Measurements from ENCODE around the gene PRKG1.
"Not testable (repeated sequence)": the region's sequence is repeated elsewhere in the genome, so short reads cannot be mapped to it uniquely, and the experiment has no call there.

The PRKG1 gene

DNA sequence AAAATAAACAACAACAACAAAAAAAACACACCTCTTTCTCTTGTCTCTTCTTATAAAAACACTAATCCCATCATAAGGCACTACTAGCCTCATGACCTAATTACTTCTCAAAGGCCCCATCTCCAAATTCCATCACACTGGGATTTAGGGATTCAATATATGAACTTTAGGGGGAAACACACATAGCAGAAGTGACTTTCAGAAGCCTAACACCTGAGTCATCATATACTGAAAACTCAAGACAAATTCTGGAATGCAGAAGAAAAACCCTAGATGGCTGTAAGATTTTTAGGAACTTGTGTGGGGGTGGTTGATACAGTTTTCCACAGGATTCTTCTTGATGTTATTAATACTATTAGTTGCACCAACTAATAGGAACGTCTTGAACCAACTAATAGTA is 658.8 kb downstream of the PRKG1 start:
- DNase-seq (ENCODE audit: low read depth in 2 of 3, low spot score in 2 of 3) = no peak

DNA sequence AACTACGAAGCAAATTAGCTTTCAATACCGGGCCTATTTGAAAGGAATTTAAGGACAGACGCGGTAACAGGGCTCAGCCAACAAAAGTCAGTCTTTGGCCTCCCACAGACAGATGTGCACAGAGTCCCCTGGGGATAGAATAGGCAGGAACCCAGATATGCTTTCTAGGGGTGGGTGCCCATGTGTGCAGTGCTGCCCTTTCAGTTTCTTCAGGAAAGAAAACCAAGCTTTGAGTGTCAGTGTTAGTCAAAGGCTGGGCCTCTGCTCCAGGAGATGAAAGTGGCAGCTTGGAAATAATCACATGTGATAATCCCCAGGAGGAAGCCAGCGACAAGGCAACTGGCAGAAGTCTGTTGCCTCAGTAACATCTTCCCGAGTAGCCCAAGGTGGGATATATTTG is 668.9 kb downstream of the PRKG1 start:
- no peak for DNase-seq (ENCODE audit: low read depth in 2 of 3, low spot score in 2 of 3)

DNA sequence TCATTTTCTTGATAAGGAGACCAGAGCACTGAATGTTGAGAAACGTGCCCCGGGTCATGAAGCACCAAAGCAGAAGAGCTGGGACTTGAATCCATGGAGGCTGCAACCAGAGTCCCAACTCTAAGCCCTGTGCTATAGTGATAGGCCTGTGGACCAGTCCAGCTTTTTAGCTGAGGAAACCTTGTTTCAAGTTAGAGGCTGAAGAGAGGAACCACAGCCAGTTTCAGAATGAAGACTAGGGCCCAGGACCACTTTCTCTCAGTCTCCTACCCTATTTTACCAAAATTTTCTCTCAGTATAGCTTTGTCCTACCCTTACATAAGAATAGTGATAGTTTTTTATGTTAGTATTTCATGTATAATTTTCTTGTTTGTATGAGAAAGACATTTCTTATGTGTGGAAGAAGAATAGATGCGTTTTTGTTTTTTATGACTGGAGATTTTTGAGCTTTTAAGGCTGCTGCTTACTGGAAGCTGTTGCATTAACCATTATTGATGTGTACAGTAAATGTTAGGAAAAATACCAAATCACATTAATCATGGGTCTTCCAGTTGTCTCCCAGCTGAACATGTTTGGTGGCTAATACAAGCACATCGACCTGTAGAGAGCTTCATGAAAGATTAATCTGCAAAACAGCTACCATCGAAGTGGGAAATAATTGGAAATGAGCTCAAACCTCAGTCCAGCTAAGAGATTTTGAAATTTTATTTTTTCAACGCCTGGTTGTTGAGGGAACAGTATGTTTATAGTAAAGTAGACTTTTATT is 670.1 kb downstream of the PRKG1 start:
- DNase-seq (ENCODE audit: low read depth in 2 of 3, low spot score in 2 of 3) = no peak

DNA sequence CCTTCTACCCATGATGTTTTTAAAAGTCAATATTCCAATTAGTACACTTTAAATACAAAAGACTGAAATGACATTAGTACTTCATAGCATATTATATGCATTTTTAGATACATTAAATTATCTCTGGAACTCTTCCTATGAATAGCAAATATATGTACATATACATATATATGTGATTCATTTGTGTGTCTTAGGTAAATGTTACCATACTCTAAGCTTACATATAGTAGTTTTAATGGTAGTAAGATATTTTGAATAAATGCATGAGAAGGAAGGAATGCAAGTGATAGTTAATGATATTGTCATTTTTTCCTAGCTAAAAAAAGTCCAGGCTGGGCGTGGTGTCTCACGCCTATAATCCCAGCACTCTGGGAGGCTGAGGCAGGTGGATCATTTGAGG is 671.1 kb downstream of the PRKG1 start:
- no peak for DNase-seq (ENCODE audit: low read depth in 2 of 3, low spot score in 2 of 3)

DNA sequence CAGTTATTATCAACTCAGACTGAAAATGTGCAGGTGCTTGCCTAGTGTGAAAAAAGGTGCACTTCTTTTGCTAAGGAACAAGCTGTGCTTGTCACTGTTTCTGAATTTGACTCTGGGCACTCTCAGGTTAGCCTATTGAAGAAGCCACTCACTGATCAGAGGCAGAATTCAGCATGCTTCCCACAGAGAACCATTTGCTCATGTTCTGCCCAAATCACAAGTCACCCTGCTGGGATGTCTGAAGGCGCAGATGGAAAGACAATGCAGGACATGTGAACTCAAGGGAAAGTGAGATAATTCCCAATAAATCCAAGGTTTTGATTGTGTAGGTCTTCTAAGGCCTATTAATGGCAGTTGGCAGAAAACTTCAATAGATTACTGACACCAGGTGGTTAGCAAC is 672.9 kb downstream of the PRKG1 start:
- DNase-seq (ENCODE audit: low read depth in 2 of 3, low spot score in 2 of 3) = no peak

DNA sequence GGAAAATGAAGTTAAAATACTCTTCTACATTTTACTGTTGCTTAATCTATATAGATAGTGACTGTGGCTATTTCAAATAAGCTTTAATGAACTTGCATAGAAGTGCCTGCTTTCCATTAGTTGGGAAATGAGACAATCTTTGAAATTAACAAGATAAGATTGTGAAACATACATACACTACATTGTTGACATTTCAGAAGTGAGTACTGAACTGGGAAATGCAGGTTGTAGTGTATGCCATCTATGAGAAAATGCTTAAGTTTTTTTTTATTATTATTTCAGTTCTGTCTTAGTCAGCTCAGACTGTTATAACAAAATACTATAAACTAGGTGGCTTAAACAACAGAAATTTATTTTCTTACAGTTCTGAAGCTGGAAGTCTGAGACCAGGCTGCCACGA is 674.7 kb downstream of the PRKG1 start:
- DNase-seq (ENCODE audit: low read depth in 2 of 3, low spot score in 2 of 3) = no peak

DNA sequence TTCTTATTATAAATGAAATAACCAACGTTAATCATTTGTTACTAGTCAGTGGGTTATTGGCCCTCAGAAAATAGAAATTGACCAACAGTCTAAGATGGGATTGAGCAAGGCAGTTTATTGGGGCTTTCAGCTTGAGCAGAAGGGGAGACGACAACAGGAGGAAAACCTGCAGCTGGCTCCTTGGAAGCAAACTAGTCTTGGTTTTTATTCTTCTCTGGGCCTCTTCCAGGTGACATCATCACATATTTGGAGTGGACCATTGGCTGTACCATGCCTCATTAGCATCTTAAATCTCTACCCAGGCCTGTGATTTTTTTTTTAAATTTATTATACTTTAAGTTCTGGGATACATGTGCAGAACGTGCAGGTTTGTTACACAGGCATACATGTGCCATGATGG is 684.1 kb downstream of the PRKG1 start:
- no peak for DNase-seq (ENCODE audit: low read depth in 2 of 3, low spot score in 2 of 3)

DNA sequence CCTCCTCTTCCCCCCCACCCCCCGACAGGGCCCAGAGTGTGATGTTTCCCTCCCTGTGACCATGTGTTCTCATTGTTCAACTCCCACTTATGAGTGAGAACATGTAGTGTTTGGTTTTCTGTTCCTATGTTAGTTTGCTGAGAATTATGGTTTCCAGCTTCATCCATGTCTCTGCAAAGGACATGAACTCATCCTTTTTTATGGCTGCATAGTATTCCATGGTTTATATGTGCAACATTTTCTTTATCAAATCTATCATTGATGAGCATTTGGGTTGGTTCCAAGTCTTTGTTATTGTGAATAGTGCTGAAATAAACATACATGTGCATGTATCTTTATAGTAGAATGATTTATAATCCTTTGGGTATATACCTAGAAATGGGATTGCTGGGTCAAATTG is 684.6 kb downstream of the PRKG1 start:
- not testable (repeated sequence) for DNase-seq (ENCODE audit: low read depth in 2 of 3, low spot score in 2 of 3)

DNA sequence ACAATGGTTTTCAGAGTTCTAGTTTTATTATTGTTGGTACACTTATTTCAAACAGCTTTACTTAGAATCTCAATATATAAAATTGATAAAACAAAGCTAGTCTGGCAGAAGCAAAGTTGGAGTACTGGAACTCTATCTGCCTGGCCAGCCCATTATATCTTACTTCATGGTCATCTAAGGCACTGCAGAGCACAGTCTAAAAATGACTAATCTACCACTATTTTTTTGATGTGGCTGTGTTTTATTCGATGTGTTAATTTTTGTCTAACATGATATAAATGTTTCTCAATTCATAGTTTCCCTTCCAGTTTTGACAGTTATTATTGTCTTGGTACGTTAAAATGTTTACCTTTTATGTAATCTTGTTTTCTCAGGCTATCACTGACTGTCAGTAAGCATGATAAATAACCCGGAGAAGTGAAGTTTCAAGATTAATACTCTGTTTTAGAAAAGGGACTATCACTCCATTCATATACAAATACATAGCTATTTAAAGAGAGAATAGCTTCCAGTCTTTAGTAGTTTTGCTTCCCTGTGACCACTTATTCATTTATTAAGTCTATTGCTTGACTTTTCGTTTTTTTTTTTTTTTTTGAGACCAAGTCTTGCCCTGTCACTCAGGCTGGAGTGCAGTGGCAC is 685.7 kb downstream of the PRKG1 start:
- DNase-seq (ENCODE audit: low read depth in 2 of 3, low spot score in 2 of 3) = no peak

DNA sequence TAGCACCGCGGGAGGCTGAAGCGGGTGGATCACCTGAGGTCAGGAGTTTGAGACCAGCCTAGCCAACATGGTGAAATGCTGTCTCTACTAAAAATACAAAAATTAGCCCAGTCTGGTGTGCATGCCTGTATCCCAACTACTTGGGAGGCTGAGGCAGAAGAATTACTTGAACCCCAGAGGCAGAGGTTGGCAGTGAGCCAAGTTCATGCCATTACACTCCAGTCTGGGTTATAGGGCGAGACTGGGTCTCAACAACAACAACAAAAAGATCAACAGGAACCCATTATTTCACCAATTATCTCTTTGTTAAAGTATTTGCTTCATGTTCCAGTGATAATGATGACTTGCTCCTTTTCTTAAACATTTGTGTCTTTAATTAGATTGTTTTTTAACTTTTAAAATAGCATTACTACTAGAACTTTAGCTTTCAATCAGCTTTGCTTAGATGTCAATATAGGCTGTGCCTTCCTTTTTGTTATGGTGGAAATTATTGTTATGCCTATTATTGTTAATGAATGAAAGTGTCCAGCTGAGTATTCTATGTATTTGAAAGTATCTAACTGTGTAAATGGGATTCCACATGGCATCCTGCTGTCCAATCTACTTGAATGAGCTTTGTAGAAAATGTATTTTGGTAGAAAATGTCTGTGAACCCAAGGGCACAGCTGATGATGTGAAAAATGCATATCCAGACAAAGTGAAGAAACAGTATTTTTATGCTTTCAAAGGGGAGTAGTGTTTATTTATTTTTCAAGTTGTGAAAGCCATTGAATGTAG is 686.8 kb downstream of the PRKG1 start:
- DNase-seq (ENCODE audit: low read depth in 2 of 3, low spot score in 2 of 3) = no peak

DNA sequence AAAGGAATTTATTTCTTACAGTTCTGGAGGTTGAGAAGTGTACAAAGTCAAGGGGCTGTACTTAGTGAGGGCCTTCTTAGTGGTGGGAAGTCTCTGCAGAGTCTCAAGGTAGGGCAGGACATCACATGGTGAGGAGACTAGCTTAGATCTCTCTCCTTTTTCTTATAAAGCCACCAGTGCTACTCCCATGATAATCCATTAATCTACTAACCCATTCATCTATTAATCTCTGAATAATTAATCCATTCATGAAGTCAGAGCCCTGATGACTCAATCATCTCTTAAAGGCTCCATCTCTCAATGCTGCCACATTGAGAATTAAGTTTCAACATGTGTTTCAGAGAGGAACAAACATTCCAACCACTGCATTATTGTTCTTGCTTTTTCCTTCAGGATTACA is 689.5 kb downstream of the PRKG1 start:
- no peak for DNase-seq (ENCODE audit: low read depth in 2 of 3, low spot score in 2 of 3)

DNA sequence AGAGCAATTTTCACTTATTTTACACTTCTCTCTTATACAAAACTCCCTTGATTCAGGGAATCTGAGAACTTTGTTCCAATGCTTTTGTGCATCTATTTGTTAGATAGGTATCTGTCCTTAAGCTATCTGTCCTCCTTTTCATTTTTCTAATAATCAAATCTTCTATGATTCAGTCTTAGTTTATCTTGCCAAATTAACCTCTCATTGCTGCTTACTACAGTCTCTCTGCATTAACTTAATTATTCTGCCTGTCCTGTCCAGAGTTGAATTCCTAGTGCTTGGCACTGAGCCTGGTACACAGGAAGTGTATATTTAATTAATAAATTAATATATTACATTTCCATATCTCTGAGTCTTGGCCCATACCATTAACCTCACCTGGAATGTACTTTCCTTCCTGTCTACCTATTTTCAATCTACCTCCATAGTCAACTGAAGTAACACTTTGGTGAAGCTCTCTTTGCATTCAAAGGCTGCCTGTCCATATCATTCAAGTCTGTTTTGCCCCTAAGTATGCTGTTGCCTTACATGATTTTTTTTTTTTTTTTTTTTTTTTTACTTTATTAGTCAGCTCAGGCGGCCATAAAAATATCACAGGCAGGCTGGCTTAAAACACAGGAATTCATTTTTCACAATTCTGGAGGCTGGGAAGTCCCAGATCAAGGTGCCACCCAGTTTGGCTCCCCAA is 691.1 kb downstream of the PRKG1 start:
- no peak for DNase-seq (ENCODE audit: low read depth in 2 of 3, low spot score in 2 of 3)

DNA sequence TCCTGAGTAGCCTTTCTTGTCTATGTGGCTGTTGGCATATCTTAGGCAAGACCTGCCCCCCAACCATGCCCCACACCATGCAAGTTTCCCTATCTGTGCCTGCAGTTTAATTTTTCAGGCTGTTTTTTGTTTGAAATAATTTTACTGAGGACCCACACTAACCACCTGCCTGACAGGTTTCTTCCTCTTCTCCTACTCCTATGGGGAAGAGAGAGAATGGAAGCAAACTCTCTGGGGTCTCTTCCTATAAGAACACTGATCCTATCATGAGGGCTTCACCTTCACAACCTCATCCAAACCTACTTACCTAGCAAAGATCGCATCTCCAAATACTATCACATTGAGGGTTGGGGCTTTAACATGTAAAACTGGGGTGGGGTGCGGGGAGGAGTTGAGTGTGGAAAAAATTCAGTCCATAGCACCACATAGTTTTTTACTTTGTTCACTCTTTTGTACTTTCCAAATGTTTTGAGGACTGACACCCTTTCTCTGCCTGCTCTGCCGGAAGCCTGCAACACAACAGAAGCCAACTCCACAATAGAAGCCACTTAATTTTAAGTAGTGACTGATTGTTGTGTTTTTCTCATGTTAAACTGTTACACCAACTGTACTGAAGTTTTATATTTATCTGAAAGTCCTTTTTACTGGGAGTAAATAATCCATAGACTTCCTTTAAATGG is 692.3 kb downstream of the PRKG1 start:
- no peak for DNase-seq (ENCODE audit: low read depth in 2 of 3, low spot score in 2 of 3)

DNA sequence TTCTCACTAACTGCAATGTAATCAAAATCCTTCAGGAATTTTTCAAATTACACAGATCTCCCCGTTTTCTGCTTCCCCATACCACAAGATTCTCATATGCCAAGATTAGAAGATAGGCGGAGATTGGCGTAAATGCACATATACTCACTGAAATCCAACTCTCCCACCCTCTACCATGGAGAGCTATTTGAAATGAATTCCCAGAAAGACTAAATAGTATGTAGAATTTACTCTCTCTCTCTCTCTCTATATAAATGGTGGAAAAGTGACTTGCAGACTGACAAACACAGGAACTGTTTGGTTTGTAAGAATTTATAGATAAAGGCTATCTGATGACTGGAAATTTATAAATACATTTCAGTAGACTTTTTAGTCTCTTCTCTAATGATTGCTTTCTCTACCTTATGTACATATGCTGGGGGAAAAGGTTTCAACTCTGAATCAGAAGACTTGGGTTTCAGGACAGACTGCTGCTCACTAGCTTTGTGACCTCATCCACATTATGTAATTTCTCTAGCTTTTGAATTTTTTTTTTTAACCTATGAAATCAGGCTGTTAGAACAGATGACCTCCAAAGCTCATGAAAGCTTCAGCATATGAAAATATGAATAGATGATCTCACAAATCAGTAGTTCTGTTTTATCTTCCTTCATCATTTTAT is 692.9 kb downstream of the PRKG1 start:
- DNase-seq (ENCODE audit: low read depth in 2 of 3, low spot score in 2 of 3) = no peak

DNA sequence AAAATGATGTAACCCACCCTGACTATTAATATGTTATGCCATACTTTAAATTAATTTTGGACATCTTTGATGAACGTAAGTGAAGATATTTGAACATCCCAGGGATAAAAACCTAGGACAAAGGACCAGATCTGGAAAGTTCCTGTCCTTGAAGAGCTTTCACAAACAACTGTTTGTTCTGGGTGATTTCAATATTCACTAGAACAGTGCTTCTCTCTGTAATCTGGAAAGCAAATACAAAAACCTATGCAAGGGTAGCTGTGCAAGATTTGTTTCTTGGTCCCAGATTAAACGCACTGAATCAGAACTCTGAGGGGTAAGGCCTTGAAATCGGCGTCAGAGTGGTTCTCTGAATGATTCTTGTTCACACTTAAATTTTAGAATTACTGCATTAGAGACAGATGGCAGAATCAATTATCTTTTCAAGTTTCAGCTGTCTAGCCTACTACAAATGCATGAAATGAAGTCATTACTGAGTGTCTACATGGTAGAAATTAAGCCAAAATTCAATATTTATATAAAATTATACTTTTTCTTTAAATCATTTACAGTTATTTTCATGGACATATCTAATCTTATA is 694.7 kb downstream of the PRKG1 start:
- no peak for DNase-seq (ENCODE audit: low read depth in 2 of 3, low spot score in 2 of 3)

DNA sequence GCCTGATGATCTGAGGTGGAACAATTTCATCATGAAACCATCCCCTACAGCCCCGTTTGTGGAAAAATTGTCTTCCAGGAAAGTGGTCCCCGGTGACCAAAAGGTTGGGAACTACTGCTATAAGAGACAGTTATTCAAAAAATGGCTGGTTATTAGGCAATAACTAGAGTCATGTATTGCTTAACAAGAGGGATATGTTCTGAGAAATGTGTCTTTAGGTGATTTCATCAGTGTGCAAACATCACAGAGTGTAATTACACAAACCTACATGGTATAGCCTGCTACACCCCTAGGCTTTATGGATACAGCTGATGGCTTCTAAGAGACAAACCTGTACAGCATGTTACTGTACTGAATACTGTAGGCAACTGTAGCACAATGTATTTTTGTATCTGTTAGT is 696.4 kb downstream of the PRKG1 start:
- no peak for DNase-seq (ENCODE audit: low read depth in 2 of 3, low spot score in 2 of 3)

DNA sequence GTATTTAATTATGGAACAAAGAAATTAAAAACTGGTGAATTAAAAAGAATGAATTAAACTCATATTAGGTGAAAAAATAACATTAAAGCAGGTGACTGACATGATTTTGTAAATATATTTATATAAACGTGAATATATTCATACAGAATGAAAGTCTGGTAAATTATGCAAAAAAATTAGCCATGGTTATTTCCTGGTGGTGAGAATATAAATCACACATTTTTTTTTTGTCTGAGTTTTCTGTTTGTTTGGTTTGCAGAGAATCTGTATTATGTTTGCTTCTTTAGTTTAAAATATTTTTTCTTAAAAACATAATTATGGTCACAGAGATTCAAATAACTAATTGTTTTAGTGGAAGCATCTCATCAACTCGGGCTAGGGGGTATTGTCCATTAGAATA is 698.1 kb downstream of the PRKG1 start:
- DNase-seq (ENCODE audit: low read depth in 2 of 3, low spot score in 2 of 3) = no peak

DNA sequence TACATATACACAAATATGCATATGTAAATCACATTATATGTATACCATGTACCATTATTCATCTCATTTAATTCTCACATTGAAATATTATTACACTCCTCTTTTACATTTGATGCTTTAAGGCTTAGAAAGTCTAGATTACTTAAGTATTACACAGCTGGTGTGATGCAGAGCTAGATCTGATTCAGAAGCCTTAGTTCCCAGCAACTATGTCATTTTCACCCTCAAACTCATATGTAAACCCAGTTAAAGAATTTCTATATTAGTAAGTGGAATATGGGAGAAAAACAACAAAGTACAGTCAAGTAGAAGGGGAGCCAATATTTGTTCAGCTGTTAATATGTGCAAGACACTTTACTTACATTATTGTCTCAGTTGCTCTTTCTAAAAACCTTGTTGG is 699.4 kb downstream of the PRKG1 start:
- DNase-seq (ENCODE audit: low read depth in 2 of 3, low spot score in 2 of 3) = no peak

DNA sequence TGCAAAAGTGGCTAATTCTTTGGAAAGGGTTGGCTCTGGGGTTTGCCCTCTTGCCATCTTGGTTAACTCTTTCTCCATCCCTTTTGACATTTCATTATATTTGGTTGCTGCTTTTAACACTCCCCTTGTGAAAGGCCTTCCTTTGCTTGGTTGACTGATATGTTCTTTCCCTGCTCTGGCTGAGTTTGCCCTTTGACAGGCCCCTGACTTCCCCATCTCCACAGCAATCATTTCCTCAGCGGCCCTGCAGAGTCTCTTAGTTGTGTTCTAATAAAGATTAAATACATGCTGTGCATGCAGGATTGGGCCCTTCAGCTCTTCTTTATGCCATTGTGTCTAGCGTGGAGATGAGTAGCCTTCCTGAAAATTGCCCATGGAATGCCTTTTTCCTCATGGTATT is 709.7 kb downstream of the PRKG1 start:
- no peak for DNase-seq (ENCODE audit: low read depth in 2 of 3, low spot score in 2 of 3)

DNA sequence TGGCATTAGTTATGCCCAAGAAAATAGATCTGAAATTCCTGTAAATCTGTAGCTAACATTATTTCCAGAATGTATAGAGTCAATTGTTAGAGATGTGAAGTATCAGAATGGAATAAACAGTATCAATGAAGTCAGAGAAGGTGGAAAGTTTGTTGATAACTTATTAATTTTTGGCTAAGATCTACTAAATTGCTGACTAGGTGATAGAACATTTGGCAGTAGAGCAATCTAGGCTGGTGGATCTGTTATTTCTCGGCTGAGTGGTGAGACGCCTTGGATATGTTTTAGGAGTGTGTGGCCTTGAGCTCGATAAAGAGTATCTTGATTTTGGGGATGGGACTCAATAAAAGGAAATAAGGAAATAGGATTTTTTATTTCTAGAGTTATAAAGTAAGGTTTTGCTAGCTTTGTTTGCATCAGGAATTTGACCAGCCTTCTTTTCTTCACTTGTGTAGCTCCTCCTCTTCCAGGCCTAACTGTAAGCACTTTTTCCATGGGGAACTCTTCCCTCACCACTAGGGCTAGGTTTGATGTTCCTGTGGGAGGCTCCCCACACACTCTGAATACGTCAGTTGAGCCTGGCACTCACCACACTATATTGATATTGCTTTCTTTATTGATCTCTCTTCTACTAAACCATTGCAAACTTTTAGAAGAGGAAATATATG is 711.9 kb downstream of the PRKG1 start:
- DNase-seq (ENCODE audit: low read depth in 2 of 3, low spot score in 2 of 3) = no peak
